DMS79 (cell line): Measurements from ENCODE around the gene SPATA31C1.
"Not testable (repeated sequence)": the region's sequence is repeated elsewhere in the genome, so short reads cannot be mapped to it uniquely, and the experiment has no call there.

ENCODE experiments used
- DNase-seq: peaks from one replicate; lab custom pipeline; 2025; lab: John Stamatoyannopoulos, UW

Gene SPATA31C1

DNA sequence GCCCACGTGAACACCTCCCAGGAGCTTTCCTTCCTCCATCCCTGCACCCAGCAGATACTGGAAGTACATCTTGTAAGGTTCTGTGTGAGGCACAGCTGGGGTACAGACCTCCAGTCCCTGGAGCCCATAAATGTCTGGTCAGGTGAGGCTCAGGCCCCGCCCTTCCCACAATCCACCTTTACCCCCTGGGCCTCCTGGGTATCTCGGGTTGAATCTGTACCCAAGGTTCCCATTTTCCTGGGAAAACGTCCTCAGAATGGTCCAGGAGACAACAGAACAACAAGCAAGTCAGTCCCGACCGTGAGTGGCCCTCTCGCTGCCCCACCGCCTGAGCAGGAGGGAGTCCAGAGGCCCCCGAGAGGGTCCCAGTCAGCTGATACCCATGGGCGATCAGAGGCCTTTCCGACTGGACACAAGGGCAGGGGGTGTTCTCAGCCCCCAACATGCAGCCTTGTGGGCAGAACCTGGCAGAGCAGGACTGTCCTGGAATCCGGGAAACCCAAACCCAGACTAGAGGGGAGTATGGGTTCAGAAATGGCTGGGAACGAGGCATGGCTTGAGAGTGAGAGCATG, 30.7 kb upstream of the SPATA31C1 start:
- DNase-seq: no peak

DNA sequence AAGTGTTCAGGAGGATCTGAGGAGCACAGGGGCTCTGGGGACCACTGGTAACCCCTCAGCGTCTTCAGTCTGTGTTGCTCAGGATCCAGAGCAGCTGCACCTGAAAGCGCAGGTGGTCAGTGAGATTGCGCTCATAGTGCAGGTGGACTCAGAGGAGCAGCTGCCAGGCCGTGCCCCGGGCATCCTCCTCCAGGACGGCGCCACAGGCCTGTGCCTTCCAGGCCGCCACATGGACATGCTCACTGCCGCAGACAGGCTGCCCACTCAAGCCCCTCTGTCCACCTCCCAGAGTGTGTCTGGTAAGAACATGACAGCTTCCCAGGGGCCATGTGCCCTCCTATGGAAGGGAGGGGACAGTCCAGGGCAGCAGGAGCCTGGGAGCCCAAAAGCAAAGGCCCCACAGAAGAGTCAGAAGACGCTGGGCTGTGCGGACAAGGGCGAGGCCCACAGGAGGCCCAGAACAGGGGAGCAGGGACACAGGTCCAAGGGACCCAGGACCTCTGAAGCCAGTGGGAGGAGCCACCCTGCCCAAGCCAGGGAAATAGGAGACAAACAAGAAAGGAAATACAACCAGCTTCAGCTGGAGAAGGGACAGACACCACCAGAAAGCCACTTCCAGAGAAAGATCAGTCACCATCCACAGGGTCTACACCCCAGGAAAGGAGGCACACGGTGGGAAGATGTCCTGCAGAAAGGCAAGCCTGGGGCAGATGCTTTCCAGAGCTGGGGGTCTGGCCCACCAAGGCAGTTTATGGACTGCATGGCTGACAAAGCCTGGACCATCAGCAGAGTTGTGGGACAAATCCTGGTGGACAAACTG, 29.9 kb upstream of the SPATA31C1 start:
- DNase-seq: no peak

DNA sequence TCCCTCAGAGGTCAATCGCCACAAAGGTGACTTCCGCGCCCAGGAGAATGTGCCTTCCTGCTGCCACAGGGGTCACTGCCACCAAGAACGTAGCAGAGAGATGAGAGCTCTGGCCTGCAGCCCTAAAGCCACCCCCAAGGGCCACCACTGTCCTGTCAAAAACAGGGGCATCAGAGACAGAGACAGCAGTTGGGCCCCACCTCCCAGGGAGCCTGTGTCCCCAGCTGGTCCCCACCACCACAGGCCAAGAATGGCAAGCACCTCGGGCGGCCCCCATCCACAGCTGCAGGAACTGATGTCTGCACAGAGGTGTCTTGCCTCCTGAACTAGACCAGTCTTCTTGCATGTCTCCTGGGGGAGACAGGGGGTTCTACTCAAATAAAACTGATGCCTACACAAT, 29.3 kb upstream of the SPATA31C1 start:
- no peak for DNase-seq

DNA sequence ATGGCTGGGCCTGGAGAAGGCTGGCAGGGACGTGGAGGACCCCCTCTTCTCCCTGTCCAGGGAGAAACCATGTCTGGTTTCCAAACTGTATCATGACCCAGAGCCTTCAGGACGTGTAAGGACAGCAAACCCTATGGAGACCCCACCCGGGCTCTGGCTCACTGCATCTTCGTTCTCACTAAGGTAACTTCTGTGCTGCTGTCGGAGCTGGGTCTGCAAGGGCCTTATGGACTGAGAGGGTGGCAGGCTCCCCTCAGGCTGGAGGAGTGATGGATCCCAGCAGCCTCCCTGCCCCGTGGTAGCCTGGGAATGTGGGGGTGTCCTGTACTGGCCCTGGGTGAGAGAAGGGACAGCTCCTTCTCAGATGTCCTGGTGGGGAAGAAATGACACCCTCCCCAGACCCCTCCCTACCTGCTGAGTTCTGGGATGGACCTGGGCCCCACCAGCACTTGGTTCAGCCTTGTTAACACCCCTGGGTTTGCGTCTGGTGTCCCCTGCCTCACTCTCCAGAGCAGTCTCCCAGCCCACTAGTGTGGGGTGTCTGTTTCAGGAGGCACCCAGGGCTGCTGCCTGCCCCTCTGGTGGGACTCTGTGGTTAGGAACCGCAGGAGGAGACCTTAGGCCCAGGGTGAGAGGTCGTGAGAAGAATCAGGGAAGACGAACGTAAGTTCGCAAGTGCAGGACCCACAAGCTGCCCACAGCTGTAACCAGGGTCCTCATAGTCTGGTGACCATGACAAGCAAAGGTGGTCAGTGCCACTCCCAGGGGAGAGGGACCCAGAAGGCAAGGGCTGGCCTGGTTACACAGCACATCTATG, 28.5 kb upstream of the SPATA31C1 start:
- DNase-seq: no peak

DNA sequence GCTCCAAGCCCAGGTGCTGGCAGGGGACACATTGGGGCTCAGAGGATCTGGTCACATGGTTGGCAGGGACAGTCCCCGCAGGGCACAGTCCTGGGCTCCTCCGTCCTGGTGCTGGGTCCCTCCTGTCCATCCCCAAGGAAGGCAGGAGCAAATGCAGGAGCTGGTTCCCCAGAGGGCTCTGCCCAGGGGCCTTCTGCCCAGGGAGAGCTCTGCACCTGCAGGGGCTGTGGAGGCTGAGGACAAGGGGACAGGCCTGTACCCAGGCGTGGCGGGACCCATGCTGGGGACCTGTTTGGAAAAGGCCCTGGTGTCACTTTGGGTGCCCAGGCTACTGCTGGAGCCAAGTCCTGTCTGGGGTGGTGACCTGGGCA, 27.9 kb upstream of the SPATA31C1 start:
- DNase-seq: no peak

DNA sequence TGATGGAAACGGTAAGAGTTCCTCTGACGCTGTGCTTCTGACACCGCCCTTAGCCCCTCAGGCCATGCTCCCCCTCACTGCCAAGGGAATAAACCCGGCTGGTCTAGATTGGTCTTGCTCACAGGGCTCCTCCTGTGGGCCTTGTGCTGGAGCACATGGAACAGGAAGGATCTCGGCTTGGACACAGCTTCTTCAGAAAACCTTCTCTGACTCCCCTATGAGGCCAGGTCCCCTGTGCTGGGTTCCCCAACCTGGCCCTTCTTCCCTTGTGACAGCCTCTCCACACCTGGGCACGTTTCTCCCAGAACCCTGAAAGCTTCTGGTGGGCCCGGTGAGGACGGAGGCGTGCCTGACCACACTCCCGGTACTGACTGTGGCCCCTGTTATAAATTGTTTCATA, 26.9 kb upstream of the SPATA31C1 start:
- DNase-seq: no peak

DNA sequence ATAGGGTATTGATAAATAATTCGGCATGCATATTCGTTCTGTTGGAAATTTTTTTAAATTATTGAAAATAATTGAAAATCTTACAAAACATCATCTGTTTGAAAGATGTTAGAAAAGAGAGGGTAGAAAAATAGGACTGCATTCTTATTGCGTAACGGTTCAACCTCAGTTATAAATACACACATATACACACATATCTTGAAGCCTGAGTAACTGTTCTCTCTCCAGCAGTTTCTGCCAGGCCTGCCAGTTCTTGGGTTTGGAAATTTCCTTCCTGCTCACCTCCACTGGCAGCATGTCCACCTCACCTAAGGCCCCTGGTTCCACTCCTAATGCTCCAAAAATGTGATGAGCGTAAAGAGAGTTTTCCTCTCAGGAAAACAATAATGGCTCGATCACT, 26.0 kb upstream of the SPATA31C1 start:
- no peak for DNase-seq

DNA sequence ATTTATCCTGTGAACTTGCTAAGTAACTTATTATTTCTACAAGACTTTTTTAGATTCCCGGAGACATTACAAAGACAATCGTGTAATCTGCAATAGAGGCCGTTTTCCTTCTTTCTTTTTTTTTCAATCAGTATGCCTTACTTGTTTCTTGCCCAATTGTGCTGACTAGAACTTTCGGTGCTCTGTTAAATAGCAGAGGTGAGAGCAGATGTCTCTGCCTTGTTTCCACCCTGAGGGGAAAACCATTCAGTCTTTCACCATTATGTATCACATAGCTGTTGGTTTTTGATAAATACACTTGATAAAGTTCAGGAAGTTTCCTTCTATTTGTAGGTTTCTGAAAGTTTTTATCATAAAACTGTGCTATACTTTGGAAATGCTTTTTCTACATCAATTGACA, 24.8 kb upstream of the SPATA31C1 start:
- no peak for DNase-seq

DNA sequence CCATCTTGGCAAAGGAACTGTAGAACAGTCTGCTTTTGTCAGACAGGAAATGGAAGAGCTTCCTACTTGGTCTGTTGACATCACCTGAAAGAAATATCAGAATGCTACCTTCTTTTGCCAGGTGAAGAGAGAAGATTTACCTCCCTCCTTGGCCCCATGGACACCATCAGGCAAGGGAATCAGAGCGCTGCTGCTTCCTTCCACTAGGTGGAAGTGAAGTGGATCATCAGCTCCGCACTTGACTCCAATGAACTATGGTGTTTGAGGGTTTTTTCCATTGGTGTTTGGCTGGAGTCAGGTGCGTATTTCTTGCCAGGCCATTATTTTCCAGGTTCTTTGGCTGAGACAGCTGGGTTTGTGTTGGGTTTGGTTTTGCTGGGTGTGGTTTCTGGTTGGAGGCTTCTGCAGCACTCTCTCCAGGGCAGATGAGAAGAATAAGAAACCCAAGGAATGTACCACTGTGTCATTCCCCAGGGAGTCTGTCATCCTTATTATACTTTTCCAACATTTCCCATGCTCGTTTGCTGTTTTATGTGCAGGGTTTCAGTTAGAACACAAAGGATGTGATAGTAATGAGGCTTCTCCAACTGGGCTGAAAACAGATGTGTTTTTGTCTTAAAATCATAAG, 22.6 kb upstream of the SPATA31C1 start:
- no peak for DNase-seq

DNA sequence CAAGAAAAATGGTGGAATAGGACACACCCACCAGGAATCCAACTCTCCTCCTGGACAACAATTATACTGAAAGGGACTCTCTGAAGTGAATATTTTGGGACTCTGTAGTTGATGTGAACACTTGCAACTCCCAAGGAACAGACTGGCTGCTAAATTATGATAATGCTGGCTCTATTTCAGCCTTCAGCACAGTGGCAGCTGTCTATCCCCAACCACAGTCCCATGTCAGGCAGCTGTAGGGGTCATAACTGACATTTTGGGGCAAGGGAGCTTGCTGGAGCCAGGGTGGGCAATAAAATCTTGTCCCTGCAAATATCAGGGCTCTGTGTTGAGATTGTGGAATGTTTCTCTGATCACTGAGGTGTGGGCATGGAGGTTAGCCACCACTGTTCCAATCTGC, 20.9 kb upstream of the SPATA31C1 start:
- no peak for DNase-seq

DNA sequence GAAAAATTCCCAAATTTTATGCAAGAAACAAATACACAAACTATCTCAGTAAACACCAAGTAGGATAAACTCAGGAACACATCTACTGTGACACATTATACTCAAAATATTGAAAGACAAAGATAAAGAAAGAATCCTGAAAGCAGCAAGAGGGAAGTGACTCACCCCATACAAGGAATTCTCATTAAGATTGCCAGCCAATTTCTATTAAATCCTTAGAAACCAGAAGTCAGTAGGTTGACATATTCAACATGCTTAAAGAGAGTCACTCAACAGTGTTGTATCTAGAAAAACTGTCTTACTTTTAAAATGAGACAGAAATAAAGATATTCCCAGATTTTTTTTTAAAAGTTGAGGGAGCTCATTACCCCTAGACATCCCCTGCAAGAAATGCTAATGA, 19.6 kb upstream of the SPATA31C1 start:
- no peak for DNase-seq

DNA sequence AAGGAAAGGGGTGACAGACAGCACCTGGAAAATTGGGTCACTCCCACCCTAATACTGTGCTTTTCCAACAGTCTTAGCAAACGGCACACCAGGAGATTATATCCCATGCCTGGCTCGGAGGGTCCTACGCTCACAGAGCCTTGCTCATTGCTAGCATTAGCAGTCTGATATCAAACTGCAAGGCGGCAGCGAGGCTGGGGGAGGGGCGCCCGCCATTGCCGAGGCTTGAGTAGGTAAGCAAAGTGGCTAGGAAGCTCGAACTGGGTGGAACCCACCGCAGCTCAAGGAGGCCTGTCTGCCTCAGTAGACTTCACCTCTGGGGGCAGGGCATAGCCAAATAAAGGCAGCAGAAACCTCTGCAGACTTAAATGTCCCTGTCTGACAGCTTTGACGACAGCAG, 15.4 kb upstream of the SPATA31C1 start:
- DNase-seq: not testable (repeated sequence)

DNA sequence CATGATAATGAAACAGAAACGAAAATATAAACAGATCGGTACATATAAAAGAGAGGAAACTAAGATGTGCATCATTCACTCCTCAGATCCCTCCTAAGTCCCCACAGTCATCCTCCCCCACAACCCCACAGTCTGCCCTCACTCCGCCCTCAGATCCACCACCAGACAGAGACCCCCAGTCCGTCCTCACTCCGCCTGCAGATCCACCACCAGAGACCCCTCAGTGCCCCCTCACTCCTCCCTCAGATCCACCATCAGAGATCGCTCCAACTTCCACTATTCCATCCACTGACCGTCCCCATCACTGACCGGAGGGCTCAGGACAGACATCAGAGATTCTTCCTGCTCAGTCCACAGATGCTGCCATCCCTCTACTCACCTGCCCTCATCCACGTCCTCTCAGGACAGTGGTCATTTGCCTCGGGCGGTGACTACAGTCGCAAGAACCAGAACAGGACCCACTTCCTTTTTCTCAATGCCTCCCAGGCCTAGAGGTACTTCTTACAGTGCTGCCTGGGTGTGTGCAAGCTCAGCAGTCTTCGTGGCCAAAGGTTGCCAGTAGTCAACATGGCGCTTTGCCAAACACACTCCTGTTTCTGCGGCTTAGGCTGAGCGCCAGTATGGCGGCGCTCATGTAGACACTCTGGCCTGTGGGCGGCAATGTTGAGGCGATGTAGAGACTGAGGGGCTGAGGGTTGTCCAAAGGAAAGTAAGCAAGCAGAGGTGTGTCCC, 8.3 kb upstream of the SPATA31C1 start:
- no peak for DNase-seq

DNA sequence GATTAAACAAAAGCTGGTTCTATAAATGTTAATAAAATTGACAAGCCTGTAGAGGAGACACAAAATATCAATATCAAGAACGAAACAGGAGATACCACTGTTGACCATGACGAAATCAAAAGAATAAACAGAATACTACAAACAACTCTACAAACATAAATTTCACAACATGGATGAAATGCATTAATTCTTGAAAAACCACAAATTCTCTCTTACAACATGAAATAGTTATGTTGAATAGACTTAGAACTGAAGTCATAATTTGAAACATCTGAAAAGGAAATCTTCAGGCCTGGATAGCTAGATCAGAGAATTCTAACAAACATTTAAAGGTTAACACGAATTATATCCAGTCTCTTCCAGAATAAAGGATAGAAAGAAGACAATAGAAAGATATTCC, 6.9 kb upstream of the SPATA31C1 start:
- no peak for DNase-seq

DNA sequence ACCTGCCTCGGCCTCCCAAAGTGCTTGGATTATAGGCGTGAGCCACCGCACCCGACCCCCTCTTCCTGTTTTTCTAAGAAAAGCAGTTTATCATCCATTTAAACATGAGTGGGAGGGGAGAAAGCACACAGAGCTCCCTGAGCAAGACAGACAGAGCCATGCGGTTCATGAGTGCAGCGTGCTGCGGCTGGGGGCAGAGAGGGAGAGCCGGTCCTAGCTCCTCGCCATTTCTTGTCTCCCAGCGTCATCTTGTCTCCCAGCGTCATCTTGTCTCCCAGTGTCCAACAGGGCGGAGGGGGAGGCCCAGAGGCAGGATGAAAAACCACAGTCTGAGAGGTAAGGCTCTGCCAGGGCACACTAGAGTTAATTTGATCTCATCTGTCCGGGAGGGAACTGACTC, 1.3 kb downstream of the SPATA31C1 start:
- not testable (repeated sequence) for DNase-seq

DNA sequence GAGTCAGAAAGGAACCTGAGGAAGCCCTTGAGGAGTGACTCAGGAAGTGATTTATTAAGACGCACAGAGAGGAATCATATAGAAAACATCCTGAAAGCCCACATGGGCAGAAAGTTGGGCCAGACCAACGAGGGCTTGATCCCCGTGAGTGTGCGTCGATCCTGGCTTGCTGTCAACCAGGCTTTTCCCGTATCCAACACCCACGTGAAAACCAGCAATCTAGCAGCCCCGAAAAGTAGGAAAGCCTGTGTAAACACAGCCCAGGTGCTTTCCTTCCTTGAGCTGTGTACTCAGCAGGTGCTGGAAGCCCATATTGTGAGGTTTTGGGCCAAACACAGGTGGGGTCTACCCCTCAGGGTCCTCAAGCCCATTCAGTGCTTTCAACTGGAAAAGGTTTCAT, 3.8 kb downstream of the SPATA31C1 start:
- not testable (repeated sequence) for DNase-seq

DNA sequence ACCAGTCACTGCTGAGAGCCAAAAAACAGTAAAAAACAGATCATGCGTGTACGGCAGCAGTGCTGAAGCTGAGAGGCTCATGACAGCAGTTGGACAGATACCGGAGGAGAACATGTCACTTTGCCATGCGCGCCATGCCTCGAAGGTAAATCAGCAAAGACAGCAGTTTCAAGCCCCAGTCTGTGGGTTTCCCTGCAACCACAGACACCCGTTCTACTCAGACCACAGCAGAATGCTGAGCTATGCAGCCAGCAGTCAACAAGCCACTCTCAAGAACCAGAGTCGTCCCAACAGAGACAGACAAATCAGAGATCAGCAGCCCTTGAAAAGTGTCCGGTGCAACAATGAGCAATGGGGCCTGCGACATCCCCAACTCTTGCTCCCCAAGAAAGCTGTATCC, 5.2 kb downstream of the SPATA31C1 start:
- not testable (repeated sequence) for DNase-seq

DNA sequence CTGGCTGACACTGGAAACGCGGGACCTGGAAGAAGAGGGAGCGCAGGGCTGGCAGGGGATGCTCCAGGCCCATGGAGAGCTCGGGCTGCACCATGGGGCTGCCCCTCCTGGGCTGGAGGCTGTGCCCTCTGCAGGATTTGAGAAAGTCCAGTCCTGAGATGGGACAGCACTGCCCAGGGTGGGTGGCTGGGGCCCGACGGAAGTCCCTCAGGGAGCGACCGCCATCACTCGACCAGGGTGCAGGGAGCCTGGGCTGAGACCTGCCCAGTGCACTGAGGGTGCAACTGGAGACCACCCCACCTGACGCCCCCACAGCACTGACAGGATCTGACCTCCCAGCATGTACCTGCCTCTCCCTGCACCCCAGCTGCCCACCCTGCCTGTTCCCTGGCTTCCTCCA, 7.1 kb downstream of the SPATA31C1 start:
- not testable (repeated sequence) for DNase-seq

DNA sequence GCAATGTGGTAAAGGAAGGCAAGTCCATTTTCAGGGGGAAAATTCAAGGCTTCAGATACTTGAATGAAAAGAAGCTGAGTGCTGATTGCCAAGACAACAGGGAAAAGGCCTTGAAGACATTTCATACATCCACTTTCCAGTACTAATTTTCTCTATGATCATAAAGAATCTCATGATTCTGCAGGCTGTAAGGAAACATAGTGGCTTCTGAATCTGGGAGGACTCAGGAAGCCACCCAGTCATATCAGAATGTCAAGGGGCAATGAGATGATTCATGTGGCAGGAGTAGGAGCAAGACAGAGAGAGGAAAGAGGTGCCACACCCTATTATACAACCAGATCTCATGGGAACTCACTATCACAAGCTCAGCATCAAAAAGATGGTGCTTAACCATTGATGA, 11.4 kb downstream of the SPATA31C1 start:
- DNase-seq: not testable (repeated sequence)

DNA sequence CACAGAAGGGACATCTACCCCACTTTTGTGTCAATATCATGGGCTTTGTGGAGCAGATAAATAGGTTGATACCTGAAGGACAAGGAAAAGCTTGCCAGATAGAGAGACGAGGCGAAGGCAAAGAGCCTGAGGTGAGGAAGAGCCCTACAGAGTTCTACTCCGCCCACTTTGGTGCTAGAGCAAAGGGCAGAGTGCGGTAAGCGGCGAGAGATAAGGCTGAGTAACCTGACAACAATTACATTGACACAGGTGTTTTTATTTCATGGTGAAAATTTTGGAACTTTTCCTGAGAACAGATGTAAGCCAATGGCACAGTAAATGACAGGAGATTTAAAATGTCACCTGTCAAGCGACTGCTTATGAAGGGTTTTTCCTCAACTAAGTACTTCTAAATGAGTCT, 16.7 kb downstream of the SPATA31C1 start:
- not testable (repeated sequence) for DNase-seq

DNA sequence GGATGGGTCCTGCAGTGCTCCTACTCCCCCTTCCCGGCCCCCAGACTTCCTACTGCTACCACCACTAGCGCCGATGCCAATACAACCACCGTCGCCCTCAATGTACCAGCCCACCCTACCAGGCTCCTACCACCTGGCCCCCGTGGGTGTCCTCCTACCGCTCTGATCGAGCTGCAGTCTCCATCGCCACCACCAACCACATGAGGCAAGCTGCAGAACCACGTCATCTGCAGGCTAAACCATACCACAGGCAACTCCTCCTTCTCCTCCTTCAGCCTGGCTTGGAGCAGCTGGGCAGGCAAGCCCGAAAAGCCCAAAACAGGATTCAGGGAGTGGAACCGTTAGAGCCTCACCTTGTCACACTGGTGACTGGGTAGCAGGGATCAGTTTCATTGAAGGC, 19.6 kb downstream of the SPATA31C1 start:
- DNase-seq: not testable (repeated sequence)

DNA sequence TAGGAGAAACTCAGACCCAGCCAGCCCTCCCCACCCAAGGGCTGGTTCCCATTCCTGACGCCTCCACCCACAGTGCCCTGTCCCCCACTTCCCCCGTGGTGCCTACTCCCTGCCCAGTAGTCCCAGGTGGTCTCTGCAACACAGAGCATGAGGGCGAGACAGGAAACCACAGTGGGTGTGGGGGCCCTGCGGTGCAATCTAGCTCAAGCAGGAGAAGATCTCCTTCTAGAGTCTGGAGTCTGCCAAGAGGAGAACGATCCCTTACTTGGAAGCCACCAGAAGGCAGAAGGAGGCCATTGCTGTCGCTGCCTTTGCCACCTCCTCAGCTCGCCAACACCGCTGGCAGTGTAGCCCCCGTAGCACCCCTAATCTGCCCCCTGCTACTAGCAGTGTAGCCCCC, 20.2 kb downstream of the SPATA31C1 start:
- DNase-seq: not testable (repeated sequence)
